HG03108 (cell line): Measurements from ENCODE around the gene OTUD5.
"Not testable (repeated sequence)": the region's sequence is repeated elsewhere in the genome, so short reads cannot be mapped to it uniquely, and the experiment has no call there.

Experiments
- ATAC-seq: cut with Tn5 transposase; IDR thresholded peaks from one replicate; pipeline ENCODE4 v1.9.1; 2021; ENCODE audit warnings: moderate library complexity; ENCODE audit not compliant: unreplicated experiment

OTUD5 gene

GRCh38 chrX:48957477-48957826 is at the start of gene OTUD5:
Gene OTUD5 (minus strand): TSS chrX:48957607. CDS start chrX:48957570, 37 bp downstream.
- peak; percentile 23 for ATAC-seq

- ATAC-seq = no peak
Measured at GRCh38 chrX:49003696-49004095, 46.3 kb upstream of the OTUD5 start.

- peak; percentile 75 for ATAC-seq
Measured at GRCh38 chrX:49002091-49002935, 44.9 kb upstream of the OTUD5 start, which contains the start of gene GRIPAP1. Gene GRIPAP1 (minus strand): TSS chrX:49002264. CDS start chrX:49002229, 35 bp downstream.

- peak; percentile 21 for ATAC-seq
Measured at GRCh38 chrX:49001521-49002090, 44.2 kb upstream of the OTUD5 start.

GRCh38 chrX:49000636-49001035 is 43.2 kb upstream of the OTUD5 start:
- ATAC-seq = no peak

- ATAC-seq = no peak
Measured at GRCh38 chrX:48999030-48999429, 41.6 kb upstream of the OTUD5 start.

GRCh38 chrX:48998391-48998790 is 41.0 kb upstream of the OTUD5 start:
- ATAC-seq = no peak

GRCh38 chrX:48997865-48998264 is 40.5 kb upstream of the OTUD5 start:
- ATAC-seq = no peak

GRCh38 chrX:48997455-48997854 is 40.0 kb upstream of the OTUD5 start:
- ATAC-seq = no peak

- no peak for ATAC-seq
Measured at GRCh38 chrX:48996969-48997368, 39.6 kb upstream of the OTUD5 start.

- no peak for ATAC-seq
Measured at GRCh38 chrX:48992341-48992740, 34.9 kb upstream of the OTUD5 start.

- no peak for ATAC-seq
Measured at GRCh38 chrX:48989483-48989882, 32.1 kb upstream of the OTUD5 start.

- ATAC-seq = no peak
Measured at GRCh38 chrX:48983896-48984295, 26.5 kb upstream of the OTUD5 start.

- no peak for ATAC-seq
Measured at GRCh38 chrX:48983081-48983480, 25.7 kb upstream of the OTUD5 start.

- no peak for ATAC-seq
Measured at GRCh38 chrX:48981178-48981577, 23.8 kb upstream of the OTUD5 start.

- ATAC-seq = not testable (repeated sequence)
Measured at GRCh38 chrX:48980341-48980740, 22.9 kb upstream of the OTUD5 start.

- ATAC-seq = no peak
Measured at GRCh38 chrX:48978226-48978625, 20.8 kb upstream of the OTUD5 start.

GRCh38 chrX:48976086-48976485 is 18.7 kb upstream of the OTUD5 start:
- ATAC-seq = no peak

GRCh38 chrX:48975541-48975940 is 18.1 kb upstream of the OTUD5 start:
- ATAC-seq = no peak

GRCh38 chrX:48975041-48975440 is 17.6 kb upstream of the OTUD5 start:
- ATAC-seq = no peak

GRCh38 chrX:48974574-48974973 is 17.2 kb upstream of the OTUD5 start:
- ATAC-seq = no peak

GRCh38 chrX:48974033-48974432 is 16.6 kb upstream of the OTUD5 start:
- no peak for ATAC-seq
